ENCODE data around the gene PYGB.

PYGB gene

GRCh38 chr20:25338112-25339023, 90.5 kb downstream of the PYGB start:
- no peak for DNase-seq

GRCh38 chr20:25339608-25340007, 91.7 kb downstream of the PYGB start:
- DNase-seq = no peak

GRCh38 chr20:25340380-25340779, 92.5 kb downstream of the PYGB start:
- no peak for DNase-seq

- DNase-seq = no peak
Observed at GRCh38 chr20:25341716-25342680, 94.1 kb downstream of the PYGB start.

GRCh38 chr20:25344634-25345033, 96.7 kb downstream of the PYGB start:
- no peak for DNase-seq

- no peak for DNase-seq
Observed at GRCh38 chr20:25345721-25346120, 97.8 kb downstream of the PYGB start.

- no peak for DNase-seq
Observed at GRCh38 chr20:25346349-25346748, 98.5 kb downstream of the PYGB start.
